Endothelial cell of umbilical vein (primary cell): Measurements from ENCODE around the gene PRAMEF1.

Experiments used
- CTCF ChIP-seq, 2 donors: IDR thresholded peaks; 1 replicate in 1 of 2; 2 replicates in 1 of 2; pipeline ENCODE4 v1.5.1; 2011; ENCODE audit warnings: low read length in 2 of 2, mild to moderate bottlenecking in 2 of 2, moderate library complexity in 2 of 2, control low read depth in 1 of 2, inconsistent platforms in 1 of 2, low read depth in 1 of 2; ENCODE audit not compliant: insufficient read depth in 1 of 2; ENCODE audit errors: extremely low read depth in 1 of 2
- EZH2 ChIP-seq: IDR thresholded peaks from 2 replicates; pipeline ENCODE4 v1.6.1; 2012; ENCODE audit warnings: borderline replicate concordance, low read depth, mild to moderate bottlenecking, moderate library complexity, low read length, inconsistent platforms; ENCODE audit not compliant: severe bottlenecking
- FOS ChIP-seq: IDR thresholded peaks from 2 replicates; pipeline ENCODE4 v1.6.1; 2011; ENCODE audit warnings: mild to moderate bottlenecking, low read length, moderate library complexity, borderline replicate concordance; ENCODE audit not compliant: insufficient read depth
- MAX ChIP-seq: IDR thresholded peaks from 2 replicates; pipeline ENCODE4 v1.6.1; 2011; ENCODE audit not compliant: insufficient read depth, insufficient read length
- MYC ChIP-seq: IDR thresholded peaks from one replicate; pipeline ENCODE4 v1.6.1; 2011; ENCODE audit warnings: mild to moderate bottlenecking, low read depth, low read length
- POLR2A ChIP-seq: IDR thresholded peaks from 2 replicates; pipeline ENCODE4 v1.6.1; 2012; ENCODE audit warnings: low read depth, mild to moderate bottlenecking, control low read depth, low read length
- POLR2AphosphoS5 ChIP-seq: IDR thresholded peaks from 2 replicates; pipeline ENCODE4 v1.6.1; 2012; ENCODE audit warnings: low read depth, mild to moderate bottlenecking, control low read depth, low read length, moderate library complexity; ENCODE audit not compliant: insufficient read depth

- TF ChIP-seq CTCF (IDR thresholded peaks at IDR 0.05; ENCODE audit: extremely low read depth in 1 of 2, insufficient read depth in 1 of 2, low read depth in 1 of 2, low read length in 2 of 2): no peak
- TF ChIP-seq MYC: no peak
- no peak for TF ChIP-seq POLR2A
- no peak for TF ChIP-seq EZH2
- TF ChIP-seq FOS: no peak
- TF ChIP-seq POLR2AphosphoS5: no peak
- TF ChIP-seq MAX: no peak
Measured at GRCh38 chr1:12778061-12778460, 13.1 kb upstream of the PRAMEF1 start.
